ENCODE data around the gene BPNT1.

GRCh38 chr1:220062629-220063028, 27.0 kb downstream of the BPNT1 start:
- TF ChIP-seq EZH2phosphoT487 (IDR thresholded peaks at IDR 0.05; ENCODE audit: low read length), result no peak
- TF ChIP-seq CTCF (IDR thresholded peaks at IDR 0.05; ENCODE audit: low read length), result no peak
- no peak for TF ChIP-seq EZH2 (optimal IDR thresholded peaks at IDR 0.05; ENCODE audit: low read depth, low read length)
